Activated CD8-positive, alpha-beta memory T cell treated with anti-CD3 and anti-CD28 coated beads for 4 hours (primary cell): ENCODE data around the gene RAB30.

Experiments used
- DNase-seq, 2 donors: peaks; one replicate each; pipeline ENCODE4 v3.0.0-alpha.2; 2020; ENCODE audit warnings: low read depth in 2 of 2

RAB30 gene, protein sequence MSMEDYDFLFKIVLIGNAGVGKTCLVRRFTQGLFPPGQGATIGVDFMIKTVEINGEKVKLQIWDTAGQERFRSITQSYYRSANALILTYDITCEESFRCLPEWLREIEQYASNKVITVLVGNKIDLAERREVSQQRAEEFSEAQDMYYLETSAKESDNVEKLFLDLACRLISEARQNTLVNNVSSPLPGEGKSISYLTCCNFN

DNA sequence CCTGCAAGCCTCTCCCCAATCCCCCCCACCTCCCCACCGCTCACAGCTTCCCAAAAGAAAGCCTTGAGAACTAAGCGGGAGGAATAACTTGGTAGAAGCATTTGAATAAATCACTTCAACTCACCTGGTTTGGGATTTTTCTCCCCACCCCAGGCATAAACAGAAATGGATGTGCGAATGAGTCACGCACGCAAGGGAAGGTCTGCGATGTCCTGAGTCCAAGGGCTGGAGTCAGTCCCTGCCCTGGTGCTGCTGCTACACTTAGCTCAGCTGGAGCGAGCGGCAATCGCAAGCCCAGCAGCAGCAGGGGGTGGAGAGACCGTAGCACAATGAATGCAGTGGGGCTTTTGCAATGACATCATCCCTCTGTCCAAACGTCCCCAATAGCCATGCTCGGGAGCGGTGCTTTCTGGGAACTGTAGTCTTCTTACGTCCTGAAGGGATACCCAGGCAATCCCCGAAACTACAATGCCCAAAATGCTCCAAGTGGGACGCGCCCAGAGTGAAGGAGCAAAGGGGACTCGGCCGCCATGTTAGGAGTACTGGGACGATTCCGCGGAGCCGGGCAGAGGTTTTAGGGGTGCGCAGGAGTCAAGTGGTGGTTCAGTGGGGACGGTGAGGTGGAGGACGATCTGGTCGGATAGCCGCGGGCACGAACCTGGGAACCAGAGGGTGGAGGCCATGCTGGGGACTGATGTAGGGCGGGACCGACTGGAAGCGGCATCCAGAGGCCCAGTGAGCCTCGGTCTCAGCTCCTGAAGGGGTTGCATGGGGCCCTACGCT lies at the start of gene RAB30:
Gene RAB30 (minus strand): TSS at position 331 of the 783 bp plus-strand sequence. CDS start 74,581 bp downstream, outside the sequence.
- peak; percentile 86 to 92 for DNase-seq

DNA sequence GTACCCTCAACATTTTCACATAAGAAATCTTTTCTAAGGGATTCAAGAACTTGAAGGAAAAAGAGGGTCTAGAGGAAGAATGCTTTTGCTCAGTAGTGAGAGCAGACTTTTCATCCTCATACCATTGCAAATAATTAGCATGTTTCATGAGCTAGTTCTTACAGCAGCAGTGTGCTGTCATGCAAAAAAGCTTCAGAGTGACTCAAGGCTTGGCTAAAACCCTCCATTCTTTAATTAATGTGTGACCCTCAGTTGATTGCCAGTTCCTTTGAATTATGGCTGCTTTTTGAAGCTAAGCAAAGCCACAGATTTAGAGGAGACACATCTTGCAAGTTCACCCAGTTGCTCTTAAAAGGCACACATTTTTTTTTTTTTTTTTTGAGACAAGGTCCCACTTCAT lies 48.6 kb upstream of the RAB30 start:
- DNase-seq: no peak

DNA sequence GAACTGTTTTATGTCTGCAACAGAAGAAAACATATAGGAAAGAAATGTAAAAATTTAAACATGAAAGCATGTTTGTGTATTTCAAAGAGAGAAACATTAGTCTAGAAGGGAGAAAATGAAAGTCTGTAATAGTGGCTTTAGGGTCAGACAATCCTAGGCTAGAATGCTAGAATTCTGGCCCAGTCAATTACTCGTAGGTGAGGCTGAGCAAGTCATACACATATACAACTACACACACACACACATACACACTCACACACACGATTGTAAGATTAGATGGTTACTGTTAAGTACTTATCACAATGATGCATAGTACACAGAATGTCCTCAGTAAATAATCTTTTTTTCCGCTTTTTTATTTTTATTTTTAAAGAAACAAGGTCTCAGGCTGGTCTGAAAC lies 47.5 kb upstream of the RAB30 start:
- DNase-seq: no peak

DNA sequence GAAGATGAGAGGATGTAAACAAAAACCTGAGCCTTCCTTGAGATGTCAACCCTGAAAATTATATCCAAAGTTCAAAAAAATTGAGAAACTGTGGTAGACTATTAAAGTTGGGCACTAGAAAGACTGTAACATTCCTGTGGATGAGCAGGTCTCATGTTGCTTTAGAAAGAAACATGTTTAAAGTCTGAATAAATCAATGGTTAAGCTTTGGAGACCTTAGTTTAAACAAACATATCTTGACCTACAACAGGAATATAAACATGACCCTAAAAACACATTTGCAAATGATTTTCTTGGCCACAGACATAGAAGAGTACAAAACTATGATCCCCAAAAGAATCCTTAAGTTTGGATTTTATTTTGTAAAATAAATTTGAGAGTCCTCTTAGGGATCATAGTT lies 47.1 kb upstream of the RAB30 start:
- DNase-seq: no peak

DNA sequence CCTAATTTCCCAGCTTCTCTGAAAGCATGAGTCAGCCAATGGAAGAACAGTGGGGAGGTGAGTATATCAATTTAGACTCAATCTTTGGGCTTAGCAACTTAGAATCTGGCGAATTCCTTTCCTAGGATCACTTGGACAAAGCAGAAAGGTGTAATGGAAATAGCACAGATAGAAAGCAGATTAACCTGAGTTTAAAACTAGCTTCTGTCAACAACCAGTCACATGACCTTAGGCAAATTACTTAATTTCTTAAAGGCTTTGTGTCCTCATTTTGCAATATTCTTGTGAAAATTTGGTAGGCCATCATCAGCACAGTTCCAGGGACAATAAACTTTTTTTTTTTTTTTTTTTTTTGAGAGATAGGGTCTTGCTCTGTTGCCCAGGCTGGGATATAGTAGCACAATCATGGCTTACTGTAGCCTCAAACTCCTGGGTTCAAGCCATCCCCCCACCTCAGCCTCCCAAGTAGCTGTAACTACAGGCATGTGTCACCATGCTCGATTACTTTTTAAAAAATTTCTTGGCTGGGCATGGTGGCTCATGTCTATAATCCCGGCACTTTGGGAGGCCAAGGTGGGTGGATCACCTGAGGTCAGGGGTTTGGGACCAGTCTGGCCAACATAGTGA lies 44.4 kb upstream of the RAB30 start:
- DNase-seq: no peak

DNA sequence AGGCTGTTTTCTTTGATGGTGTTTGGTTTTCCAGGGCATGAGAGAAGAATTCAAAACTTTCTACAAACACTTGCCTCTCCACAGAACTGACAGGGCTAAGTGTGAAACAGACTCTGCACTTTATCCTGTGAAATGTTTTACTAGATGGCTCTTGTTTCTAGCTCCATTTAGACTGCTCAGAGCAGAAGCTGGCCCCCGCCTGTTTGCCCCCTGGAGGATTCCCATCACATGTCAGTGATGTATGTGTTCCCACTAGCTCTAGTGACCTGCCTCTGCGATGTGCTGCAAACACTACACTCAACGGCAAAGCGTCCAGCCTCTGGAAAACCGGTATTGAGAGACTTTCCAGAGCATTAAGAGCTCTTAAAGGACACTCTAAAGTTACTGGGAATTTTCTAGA lies 43.9 kb upstream of the RAB30 start:
- DNase-seq: no peak

DNA sequence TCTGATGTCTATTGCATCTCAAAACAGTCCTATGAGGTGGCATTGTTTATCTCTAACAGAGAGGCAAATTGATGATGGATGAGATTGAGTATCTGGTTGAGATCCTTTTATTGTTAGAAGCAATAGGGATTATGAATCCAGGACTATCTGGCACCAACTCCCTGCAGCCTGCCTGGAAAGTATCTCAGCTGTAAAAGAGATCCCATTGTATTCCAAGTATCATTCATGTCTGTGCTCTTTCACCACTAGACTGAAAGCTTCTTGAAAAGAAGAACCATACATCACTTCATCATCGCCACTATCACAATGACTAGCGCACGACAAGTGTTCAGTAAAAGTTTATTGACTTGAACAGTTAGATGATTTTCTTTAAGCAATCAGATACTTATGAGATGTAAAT lies 43.3 kb upstream of the RAB30 start:
- DNase-seq: no peak

DNA sequence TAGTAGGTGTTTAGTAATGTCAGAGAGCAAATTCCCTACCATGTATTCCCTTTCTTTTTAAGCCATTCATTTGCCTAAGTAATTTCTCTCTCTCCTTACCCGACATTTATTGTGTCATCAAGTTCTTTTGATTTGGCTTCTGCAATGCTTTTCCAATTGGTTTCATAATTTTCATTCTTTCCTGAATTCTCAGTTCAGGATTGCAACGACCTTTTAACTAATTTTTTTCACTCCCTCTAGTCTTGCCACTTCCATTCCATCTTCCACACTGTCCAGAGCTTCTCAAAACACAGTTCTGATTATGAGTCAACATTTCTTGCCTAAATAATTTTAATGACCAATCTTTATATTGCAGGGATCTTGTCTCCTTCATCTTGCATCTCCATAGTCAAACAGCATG lies 41.2 kb upstream of the RAB30 start:
- no peak for DNase-seq

DNA sequence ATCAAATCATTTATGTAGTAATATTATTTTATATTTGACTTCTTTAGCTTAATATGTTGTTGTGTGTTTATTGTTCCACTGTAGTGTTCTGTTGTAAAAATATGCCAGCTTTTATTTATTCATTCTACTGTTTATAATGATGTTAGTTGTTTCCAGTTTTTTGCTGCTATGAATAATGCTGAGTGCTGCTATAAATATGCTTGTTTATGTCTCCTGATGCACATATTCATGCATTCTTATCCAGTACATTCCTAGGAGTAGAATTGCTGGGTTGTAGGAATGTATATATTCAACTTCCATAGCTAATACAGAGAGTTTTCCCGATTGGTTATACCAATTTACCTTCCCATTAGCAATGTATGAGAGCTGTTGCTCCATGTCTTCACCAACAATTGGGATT lies 33.5 kb upstream of the RAB30 start:
- DNase-seq: no peak

DNA sequence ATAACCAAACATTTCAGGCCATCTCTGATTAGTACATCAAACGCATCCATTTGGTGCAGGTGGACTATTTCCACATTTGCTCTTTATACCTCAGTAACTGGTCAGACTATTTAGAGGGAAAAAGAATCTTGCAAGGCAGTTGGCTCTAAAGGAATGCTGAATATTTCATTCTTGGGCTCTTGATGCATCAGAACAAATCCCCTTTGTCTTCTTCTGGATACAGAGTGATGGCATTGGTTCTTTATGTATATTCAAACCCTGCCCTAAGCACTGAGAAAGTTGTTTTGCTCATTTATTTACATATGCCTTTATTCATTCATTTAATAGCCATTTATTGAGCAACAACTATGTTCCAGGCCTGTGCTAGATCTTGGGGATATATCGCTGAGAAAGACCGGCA lies 31.1 kb upstream of the RAB30 start:
- DNase-seq: no peak

DNA sequence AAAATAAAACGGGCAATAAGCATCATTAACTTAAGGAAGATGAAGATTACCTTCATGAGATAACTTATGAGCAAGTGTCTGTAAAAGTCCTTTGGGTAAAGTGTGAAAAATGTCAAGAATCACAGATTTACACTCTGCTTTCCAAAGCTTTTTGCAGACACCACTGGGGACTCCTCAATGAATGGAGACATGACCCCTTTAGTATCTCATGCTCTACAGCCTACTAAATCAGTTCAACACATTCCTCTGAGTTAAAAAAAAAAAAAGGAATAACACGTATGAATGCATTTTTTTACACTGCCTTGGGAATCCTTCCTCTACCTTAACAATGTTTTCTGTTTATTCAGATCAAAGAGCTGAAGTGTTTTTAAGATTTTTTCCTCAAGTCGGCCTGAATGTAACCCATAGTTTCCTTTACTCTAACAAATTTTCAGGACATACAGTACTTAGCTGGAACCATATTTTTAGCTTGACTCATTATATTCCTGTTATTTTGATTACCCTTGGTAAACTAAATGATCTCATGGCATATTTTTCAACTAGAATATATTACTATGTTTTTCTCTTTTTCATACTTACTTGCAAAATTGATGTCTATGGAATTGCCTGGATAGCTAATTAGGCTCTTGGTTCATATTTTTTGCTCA lies 25.9 kb upstream of the RAB30 start:
- DNase-seq: no peak

DNA sequence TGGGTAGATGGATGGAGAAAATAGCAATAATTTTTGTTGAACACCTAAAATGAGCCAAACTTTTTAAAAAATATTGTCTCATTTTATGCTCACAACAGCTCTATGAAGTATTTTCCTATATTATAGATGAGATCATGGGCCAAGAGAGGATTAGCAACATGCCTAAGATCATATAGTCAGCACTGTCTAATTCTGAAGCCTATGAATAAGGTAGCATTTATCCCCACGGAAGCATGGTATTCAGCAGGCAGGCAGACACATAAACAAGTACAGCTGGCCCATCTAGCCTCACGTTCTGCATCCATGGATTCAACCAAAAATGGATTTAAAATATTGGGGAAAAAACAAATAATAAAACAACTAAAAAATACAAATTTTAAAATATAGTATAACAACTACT lies 21.9 kb upstream of the RAB30 start:
- no peak for DNase-seq

DNA sequence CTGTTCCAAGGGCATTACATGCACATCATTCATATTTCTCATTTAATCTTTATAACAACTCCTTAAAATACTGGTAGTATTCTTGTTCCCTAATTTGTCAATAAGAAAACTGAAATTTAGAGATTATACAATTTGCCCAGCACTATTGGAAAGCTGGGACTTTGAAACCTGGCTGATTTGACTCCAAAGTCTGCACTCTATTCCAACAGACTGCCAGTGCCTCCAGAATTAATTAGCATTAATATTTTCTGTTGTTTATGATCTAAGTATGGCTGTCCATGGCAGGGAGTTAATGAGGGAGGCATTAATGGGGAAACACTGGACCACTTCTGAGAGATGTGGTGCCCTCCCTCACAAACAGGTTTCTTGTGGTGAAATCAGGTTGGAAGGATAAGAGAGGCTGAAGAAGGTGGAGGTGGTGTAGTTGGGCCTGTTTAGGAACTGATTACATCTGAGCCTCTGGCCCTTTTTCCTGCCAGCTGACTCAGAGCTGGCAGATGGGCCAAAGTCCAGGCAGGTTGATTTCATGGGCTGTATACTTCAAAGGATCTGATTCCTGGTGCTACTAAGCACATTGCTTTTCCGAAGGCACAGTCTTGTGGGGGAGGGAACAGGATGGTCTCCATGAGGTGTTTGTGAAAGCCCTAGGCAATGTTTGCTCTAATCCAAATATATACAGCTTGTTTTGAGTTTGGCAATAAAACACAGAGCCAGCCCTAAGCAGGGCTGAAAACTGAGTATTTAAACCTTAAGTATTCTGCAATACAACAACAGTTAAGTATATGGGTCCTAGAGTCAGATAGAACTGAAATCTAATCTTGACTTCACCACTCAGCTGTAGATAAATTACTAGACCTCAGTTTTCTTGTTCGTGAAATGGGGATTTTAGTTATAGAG lies 21.0 kb upstream of the RAB30 start:
- no peak for DNase-seq

DNA sequence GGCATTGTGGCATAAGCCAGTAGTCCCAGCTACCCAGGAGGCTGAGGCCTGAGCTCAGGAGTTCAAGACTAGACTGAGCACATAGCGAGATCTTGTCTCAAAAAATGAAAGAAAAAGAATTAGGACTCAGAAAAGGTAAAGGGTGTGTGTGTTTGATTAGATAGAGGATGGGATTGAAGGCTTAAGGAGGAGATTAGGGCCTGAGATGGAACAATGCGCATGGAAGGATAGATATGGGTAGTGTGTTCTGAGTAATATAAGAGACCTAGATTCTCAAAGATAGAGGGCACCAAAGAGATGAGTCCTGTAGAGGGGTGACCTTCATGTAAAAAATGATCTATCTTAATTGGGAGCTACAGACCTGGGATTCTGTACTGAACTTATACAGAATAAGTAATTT lies 17.3 kb upstream of the RAB30 start:
- no peak for DNase-seq

DNA sequence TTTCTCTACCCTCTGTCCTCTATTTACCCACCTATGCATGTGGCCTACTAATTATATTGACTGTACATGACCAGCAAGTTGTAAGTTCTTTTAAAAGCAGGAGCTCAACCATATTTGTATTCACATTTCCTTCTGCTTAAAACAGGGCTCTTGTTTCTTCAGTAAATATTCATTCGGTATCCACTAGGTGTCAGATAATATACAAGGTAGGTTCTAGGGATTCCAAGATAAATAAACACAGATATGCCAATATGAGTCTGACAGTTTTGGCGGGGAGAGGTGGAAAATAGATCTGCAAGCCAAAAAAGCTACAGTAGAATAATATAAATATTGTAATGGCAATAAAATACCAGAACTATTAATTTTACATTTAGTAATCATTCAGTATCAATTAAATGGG lies 15.3 kb upstream of the RAB30 start:
- DNase-seq: no peak

DNA sequence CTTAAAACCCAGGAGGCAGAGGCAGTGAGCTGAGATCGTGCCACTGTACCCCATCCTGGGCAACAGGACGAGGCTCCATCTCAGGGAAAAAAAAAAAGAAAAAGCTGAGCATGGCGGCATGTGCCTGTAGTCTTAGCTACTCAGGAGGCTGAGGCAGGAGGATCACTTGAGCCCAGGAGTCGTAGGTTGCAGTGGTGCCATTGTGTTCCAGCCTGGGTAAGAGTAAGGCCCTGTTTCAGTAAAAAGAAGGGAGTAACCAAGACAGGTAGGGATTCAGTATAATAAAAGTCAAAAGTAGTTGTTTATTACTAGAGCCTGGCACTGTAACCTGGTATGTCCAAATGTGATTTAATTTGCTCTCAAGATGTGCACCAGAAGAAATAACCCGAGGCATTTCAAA lies 8.1 kb upstream of the RAB30 start:
- no peak for DNase-seq

DNA sequence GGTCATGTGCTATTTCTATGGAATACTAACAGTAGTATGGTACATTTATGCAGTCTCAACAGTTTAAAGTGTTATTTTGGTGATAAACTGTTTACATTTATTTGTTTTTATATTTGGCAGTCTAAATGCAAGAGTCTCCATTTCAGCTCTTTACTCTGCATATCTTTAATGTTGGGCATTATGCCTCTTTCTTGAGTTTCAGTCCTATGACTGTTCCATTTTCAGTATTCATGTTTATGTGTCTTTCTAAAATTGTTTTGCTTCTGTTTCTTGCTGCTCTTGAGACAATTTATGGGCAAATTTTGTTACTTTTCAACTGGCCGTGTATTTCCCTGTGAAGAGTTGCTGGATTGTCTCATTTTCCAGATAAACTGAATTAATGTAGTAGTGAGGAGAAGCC lies 6.6 kb upstream of the RAB30 start:
- DNase-seq: no peak

DNA sequence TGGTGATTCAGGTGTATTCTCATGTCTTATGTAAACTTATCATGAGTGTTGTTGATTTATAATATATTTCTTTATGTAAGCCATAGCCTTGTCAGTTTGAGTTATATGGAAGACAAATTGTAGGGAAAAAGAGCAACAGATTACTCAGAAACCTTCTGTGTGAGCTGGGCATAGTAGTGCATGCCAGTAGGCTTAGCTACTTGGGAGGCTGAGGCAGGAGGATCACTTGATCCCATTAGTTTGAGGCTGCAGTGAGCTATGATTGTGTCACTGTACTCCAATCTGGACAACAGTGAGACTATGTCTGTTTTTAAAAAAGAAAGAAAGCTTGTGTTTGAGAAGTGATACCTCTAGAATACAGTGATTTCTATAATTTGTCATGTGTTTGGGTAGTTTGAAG lies 2.2 kb upstream of the RAB30 start:
- no peak for DNase-seq

DNA sequence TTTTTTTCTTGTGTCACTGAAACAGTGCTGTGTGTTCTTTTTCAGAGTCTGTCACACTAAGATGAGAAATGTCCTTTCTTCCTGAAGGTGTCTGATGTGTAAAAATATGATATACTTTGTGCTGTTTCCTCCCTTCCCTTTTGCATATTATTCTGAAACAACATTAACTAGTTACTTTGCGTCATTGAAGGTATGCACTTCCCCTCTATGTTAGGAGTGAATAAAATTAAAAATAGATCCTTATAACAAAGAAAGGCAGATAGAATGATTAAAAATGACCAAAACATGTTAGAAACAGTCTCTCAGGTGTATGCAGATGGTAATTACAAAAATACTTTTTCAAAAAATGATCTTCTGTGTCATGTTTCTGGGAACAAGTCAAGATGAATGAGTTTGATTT lies 1.6 kb upstream of the RAB30 start:
- DNase-seq: no peak

DNA sequence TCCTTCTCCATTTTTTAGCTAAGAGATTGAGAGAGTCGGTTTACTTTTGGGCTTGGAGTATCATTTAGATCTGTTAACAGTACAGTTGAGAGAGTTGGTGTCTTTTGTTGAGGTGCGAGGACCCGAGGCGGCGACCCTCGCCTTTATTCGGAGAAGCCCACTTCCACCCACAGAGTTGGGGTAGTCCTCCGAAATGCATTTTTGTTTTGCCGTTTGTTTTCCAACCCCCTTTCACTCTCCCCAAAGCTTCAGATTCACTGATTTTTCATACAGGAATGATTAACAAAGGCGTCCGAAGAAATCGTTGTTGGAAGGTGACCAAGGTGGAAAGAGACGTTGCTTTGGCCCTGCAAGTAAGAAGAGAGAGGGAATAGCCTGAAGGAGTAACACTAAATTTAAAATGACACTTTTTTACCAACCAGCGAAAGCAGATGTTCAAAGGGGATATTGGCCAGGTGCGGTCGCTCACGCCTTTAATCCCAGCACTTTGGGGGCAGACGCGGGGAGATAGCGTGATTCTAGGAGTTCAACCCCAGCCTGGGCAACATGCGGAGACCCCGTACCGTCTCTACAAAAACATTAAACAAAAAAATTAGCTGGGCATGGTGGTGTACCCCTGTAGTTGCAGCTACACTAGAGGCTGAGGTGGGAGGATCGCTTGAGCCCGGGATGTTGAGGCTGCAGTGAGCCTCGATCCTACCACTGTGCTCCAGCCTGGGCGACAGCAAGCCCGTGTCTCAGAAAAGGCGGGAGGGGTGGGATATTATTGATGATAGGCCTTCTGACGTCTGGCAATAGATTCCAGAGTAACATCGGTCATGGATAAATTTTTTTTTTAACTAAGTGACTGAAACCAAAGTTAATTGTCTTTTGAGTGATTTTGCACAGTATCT lies 899 bp upstream of the RAB30 start:
- no peak for DNase-seq
